ENCODE measurements around the gene BOC. TPM values are rescaled to one million over a fixed set of nuclear protein-coding genes. Genes with fewer than 3 reads are reported as not detected.

BOC gene
- total RNA-seq, 2 donors from 2014 or later = 1.9 to 9.8 TPM

- Histone ChIP-seq H3K4me1 (no peaks in the 10 kb centered on the region), H3K4me3 (no peak overlapping the region), H3K9me3 (no peaks in the 10 kb centered on the region), H3K27me3 (no peaks in the 10 kb centered on the region), H3K36me3 (no peaks in the 10 kb centered on the region), H3K9ac (ENCODE audit: low read depth in 2 of 2, low read length in 2 of 2) (no peak overlapping the region), H3K27ac (no peak overlapping the region)
- DNase-seq = no peak
- intact Hi-C loops (cut with DNase I) = no loop called here
- no peak for TF ChIP-seq CTCF (IDR thresholded peaks at IDR 0.05)
These were observed 66.1 kb downstream of the BOC start for GRCh38 chr3:113277414-113277813.

GRCh38 chr3:113277941-113278598 lies 66.7 kb downstream of the BOC start:
- Histone ChIP-seq H3K4me1 (no peaks in the 10 kb centered on the region), H3K4me3 (no peak overlapping the region), H3K9me3 (no peaks in the 10 kb centered on the region), H3K27ac (no peak overlapping the region), H3K36me3 (no peaks in the 10 kb centered on the region), H3K9ac (ENCODE audit: low read depth in 2 of 2, low read length in 2 of 2) (no peak overlapping the region), H3K27me3 (no peaks in the 10 kb centered on the region)
- no peak for TF ChIP-seq CTCF (IDR thresholded peaks at IDR 0.05)
- no peak for DNase-seq
- intact Hi-C loops (cut with DNase I) = no loop called here

- Histone ChIP-seq H3K9me3 (no peaks in the 10 kb centered on the region), H3K9ac (ENCODE audit: low read depth in 2 of 2, low read length in 2 of 2) (no peak overlapping the region), H3K4me1 (no peaks in the 10 kb centered on the region), H3K27ac (no peak overlapping the region), H3K27me3 (no peaks in the 10 kb centered on the region), H3K4me3 (no peak overlapping the region), H3K36me3 (no peaks in the 10 kb centered on the region)
- DNase-seq = no peak
- intact Hi-C loops (cut with DNase I) = no loop called here
- TF ChIP-seq CTCF (IDR thresholded peaks at IDR 0.05) = no peak
These were observed 67.2 kb downstream of the BOC start for GRCh38 chr3:113278599-113278955.

GRCh38 chr3:113279686-113280085 lies 68.3 kb downstream of the BOC start:
- intact Hi-C loops (cut with DNase I) = loop anchor here (5.0 kb wide), 1 partner anchor 142 kb away; no protein-coding TSS in a partner anchor
- no peaks in the 10 kb centered on the region for H3K9me3 ChIP-seq
- DNase-seq = no peak
- no peaks in the 10 kb centered on the region for H3K36me3 ChIP-seq
- no peak overlapping the region for H3K4me3 ChIP-seq
- H3K4me1 ChIP-seq = no peaks in the 10 kb centered on the region
- H3K27ac ChIP-seq = no peak overlapping the region
- TF ChIP-seq CTCF (IDR thresholded peaks at IDR 0.05) = no peak
- H3K27me3 ChIP-seq = no peaks in the 10 kb centered on the region
- no peak overlapping the region for H3K9ac ChIP-seq (ENCODE audit: low read depth in 2 of 2, low read length in 2 of 2)

GRCh38 chr3:113283306-113283705 lies 71.9 kb downstream of the BOC start:
- no peak for DNase-seq
- Histone ChIP-seq H3K4me1 (no peaks in the 10 kb centered on the region), H3K36me3 (no peaks in the 10 kb centered on the region), H3K9me3 (no peaks in the 10 kb centered on the region), H3K9ac (ENCODE audit: low read depth in 2 of 2, low read length in 2 of 2) (no peak overlapping the region), H3K4me3 (no peak overlapping the region), H3K27me3 (no peaks in the 10 kb centered on the region), H3K27ac (no peak overlapping the region)
- no peak for TF ChIP-seq CTCF (IDR thresholded peaks at IDR 0.05)
- intact Hi-C loops (cut with DNase I) = loop anchor here (5.0 kb wide), 1 partner anchor 146 kb away; no protein-coding TSS in a partner anchor

Measured in colonic mucosa (tissue), 4 donors.